COLO829 (cell line): ENCODE data around the gene SLC35F1.

Experiments
- DNase-seq: peaks from one replicate; pipeline ENCODE4 v3.0.0; 2012; ENCODE audit warnings: low spot score

The SLC35F1 gene

GRCh38 chr6:118198746-118199145 is 291.7 kb downstream of the SLC35F1 start:
- no peak for DNase-seq

GRCh38 chr6:118200160-118200559 is 293.1 kb downstream of the SLC35F1 start:
- DNase-seq: no peak

GRCh38 chr6:118202517-118202916 is 295.5 kb downstream of the SLC35F1 start:
- no peak for DNase-seq

GRCh38 chr6:118203545-118203944 is 296.5 kb downstream of the SLC35F1 start:
- peak; percentile 58 for DNase-seq

DNA sequence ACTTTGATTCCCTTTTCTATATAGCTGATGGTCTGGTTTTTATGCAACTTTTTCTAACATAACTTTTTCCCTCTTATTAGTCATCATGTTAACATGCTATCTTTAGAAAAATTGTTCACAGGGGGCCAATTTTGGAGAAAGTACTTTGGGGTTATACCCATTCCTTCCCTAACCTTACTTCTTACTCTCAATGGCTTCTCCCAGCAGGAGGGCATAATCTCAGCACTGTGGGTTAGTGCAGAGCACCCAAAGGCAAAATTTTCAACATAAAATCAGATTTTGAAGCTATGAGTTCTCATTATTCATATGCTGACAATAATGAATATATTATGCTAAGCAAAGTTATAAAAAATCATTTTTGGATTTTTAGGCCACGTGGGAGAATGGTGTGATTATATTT is 299.2 kb downstream of the SLC35F1 start:
- DNase-seq: no peak

- DNase-seq: no peak
Observed at GRCh38 chr6:118207947-118208346, 300.9 kb downstream of the SLC35F1 start.

- DNase-seq: no peak
Observed at GRCh38 chr6:118212451-118213173, 305.5 kb downstream of the SLC35F1 start.

- DNase-seq: no peak
Observed at GRCh38 chr6:118215269-118215668, 308.2 kb downstream of the SLC35F1 start.

DNA sequence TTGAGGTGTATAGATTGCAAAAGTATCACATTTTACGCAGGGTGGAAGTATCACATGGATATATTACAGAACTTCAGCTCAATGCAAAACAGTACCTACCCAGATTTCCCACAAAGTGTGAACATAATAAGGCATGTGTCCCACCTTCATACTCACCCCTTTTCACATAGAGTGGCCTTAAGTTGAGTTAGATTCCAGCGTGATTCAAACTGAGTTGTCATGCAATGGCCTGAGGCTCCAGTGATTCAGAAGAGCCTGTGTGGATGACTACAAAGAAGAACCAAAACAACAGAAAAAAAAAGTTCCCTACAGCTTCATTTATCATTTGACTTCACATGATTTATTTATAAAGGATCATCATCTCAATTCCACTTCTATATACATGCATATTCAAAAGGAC is 309.7 kb downstream of the SLC35F1 start:
- peak; percentile 26 for DNase-seq

DNA sequence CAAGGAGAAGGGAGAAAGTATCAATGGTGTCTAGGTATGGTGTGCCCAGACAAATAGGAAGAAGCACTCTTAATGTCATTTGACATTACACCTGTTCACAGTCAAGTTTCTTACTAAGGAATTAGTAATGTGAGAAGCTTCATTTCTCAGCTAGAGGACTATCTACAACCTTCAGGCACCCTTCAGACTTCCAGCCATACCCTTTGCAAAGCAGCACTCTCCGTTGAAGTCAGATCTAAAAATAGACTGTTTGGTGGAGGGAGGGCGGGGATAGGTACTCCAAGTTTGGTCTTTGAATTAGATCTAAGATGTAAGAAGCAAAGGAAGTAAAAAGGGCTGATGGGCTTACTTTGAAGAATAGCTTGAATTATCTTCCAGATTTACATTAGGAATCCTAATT is 311.1 kb downstream of the SLC35F1 start:
- no peak for DNase-seq

DNA sequence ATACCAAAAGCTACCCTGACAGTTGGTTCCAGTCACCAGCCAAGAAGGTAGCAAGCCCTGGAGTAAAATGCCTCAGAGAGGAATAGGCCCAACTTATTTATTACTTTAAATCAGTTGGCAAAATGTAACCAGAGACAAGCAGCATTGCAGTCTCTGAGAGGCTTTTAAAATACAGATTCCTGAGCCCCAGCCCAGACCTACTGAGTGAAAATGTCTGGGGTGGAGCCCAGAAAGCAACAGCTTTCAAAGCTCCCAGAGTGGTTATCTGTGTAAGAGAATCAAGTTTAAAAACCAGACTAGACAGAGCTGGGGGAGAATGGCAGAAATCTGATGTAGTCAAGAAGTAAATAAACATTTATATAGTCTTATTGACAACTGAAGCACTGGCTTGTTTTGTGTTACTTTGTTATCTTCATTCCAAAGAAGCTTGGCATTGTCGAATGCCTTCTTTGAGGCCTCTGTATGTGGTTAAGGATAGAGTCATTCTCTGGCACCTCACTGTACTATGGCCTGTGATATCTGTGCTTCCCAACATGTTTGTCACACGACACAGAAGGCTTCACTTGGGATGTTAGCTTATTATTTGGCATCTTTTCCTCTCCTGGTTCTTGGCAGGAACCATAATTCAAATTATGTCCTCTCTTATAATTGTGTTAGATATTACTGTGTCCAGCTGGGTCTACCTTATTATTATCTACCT is 313.5 kb downstream of the SLC35F1 start:
- DNase-seq: no peak

- DNase-seq: no peak
Observed at GRCh38 chr6:118223316-118223715, 316.3 kb downstream of the SLC35F1 start.

- DNase-seq: no peak
Observed at GRCh38 chr6:118228886-118229285, 321.8 kb downstream of the SLC35F1 start.

DNA sequence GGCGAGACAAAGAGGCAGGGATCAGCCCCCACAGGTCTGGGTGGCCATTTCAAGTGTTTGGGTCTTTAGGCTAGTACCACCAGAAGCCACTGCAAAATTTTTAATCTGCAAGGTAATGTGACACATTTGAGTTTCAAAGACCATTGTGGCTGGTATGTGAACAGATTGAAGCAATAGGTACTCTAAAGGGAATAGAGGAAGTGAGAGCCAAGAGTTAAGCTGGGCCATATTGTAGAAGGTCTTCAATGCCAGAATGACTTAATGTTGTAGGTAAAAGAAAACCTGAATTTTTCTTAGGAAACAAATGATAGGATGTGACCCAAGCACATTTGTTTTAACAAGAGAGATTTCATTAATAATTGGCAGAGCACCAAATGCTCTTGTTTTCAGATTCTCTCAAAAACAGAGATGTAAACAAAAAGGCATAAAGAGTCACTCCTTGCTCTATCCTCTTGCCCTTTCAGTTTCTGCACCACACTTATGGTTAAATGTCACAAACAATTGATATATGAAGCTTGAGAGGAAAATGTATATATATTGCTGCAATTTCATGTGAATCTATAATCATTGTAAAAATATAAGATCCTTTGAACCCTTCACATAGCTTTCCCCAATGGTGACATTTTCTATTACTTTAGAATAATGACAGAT is 333.9 kb downstream of the SLC35F1 start:
- DNase-seq: no peak

GRCh38 chr6:118246406-118246805 is 339.3 kb downstream of the SLC35F1 start:
- no peak for DNase-seq

DNA sequence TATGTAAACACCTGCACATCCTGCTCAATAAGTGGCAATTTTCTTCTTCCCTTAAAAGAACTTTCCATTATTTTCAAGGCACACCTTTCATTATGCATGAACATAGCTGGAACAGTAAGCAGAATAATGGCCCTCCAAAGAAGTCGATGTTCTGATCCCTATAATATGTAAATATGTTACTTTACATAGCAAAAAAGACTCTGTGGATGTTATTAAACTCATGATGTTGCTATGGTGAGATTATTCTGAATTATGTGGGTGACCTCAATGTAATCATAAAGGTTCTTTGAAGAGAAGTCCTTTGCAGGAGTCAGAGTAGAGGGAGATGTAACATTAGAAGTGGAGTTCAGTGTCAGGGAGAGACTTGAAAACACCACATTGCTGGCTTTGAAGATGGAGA is 341.1 kb downstream of the SLC35F1 start:
- no peak for DNase-seq

GRCh38 chr6:118249680-118250079 is 342.6 kb downstream of the SLC35F1 start:
- DNase-seq: no peak

DNA sequence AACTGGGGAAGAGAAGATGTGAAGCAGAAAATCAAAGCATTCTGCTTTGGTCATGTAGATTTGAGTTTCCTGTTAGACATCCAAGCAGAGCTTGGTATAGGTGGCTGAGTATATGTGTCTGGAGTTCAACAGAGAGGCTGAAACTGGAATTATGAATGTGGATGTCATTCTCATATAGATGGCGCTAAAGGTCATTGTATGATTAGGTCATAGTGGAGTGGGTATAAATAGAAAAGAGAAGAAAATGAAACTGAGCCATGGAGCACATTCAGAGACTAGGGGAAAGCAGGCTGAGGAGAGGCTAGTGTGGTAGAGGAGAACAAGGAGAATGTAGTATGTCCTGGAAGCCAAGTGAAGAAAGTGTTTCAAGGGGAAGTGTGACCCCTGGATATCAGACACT is 345.4 kb downstream of the SLC35F1 start:
- no peak for DNase-seq

DNA sequence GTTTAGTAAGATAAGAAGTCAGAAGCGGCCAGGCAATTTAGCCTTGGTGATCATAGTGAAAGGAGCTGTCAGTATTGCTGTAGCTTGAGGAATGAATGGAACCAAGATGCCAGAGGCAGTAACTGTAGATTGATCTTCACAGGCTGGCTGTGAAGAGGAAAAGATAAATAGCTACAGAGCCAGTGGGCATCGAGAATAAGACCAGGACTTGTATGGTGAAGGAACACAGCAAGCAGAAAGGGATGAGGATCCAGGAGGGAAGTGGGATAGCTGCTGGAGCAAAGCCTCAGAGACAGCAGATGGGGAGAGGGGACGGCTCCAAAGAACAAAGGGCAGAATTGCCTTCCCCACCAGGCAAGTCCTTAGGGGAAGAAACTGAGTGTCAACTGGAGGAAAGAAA is 346.7 kb downstream of the SLC35F1 start:
- no peak for DNase-seq

DNA sequence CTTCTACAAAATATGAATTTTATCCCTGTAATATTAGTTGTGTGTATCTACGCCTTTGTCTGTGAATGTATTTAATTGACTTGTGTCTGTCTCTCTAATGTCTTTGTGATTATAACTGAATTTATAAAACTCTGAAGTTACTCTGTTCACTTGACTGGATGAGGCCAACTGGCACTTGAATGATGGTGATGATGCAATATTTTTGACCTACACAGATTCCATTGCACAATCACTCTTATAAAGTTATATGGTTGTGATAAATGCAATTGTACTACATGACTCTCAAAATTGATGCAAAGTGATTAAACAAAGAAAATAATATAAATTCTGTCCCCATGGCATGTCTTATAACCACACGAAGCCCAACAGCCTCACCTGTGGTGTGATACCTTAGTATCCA is 353.8 kb downstream of the SLC35F1 start:
- DNase-seq: no peak

DNA sequence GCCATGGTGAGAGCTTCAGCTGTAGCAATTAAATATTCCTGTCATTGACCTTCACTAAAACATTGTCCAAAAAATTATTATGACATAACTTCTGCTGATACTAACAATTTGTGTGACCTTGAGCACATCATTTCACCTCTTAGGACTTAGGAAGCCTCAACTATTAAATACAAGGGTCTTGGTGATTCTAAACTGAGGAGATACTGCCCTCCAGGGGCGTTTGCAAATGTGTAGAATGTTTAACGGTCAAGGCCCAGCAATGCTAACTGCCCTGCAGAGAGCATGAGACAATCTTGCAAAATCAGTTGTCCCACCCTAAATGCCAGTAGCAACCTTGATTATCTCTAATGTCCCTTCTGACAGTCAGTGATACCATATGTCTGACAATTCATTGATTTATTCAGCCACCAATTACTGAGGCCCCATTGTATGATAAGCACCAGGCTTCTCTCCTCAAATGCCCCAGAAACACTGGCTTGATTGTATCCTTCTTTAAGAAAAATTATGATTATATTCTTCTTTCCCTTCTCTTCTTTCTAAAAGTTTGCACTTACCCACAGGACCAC is 356.9 kb downstream of the SLC35F1 start:
- DNase-seq: peak; percentile 51

DNA sequence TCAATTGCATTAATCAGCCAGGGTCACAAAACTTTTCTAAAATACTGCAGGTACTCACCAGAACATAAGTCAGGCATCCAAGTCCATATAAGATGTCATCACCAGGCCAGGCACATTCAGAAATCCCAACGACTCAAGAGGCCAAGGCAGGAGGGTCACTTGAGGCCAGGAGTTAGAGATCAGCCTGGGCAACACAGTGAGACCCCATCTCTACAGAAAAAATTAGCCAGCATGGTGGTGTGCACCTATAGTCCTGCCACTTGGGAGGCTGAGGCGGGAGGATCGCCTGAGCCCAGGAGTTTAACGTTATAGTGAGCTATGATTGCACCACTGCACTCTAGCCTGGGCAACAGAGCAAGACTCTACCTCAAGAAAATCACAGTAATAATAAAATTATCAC is 362.6 kb downstream of the SLC35F1 start:
- no peak for DNase-seq

DNA sequence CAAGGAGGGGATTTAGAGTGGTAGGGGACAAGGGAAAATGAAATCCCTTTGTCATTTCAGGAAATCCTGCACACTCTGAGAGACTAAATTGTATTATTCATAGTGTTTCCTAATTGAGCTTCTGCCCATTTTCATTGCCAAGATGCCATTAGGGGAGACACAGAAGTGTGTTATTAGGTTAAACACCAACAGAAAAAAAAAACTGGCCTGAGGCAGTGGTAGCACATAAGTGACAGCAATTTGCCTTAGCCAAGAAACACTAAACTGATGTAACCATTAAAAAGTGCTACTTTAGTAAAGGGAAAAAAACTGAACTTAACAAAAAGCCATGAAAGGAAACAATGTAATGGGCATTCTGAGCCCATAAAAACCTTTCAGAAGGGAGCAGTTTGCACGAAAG is 370.6 kb downstream of the SLC35F1 start:
- no peak for DNase-seq
